Skeletal muscle tissue (tissue), 4 donors: Measurements from ENCODE around the gene DENND4C. TPM values are rescaled to one million over a fixed set of nuclear protein-coding genes. Genes with fewer than 3 reads are reported as not detected.
"Not testable (repeated sequence)": the region's sequence is repeated elsewhere in the genome, so short reads cannot be mapped to it uniquely, and the experiment has no call there.

Source experiments
- H3K27ac ChIP-seq: one replicate; pipeline ENCODE4 v1.7.0; 2013; ENCODE audit warnings: mild to moderate bottlenecking, low read depth, low read length, inconsistent platforms
- H3K27me3 ChIP-seq, 3 donors: one replicate each; pipeline ENCODE4 v1.7.0; 2013; ENCODE audit warnings: low read length in 3 of 3; ENCODE audit not compliant: control insufficient read depth in 3 of 3, insufficient read depth in 3 of 3
- H3K36me3 ChIP-seq, 3 donors: one replicate each; pipeline ENCODE4 v1.7.0; 2013; ENCODE audit warnings: low read length in 3 of 3; ENCODE audit not compliant: control insufficient read depth in 3 of 3, insufficient read depth in 3 of 3
- H3K4me1 ChIP-seq, 3 donors: one replicate each; pipeline ENCODE4 v1.7.0; 2013; ENCODE audit warnings: low read length in 3 of 3, mild to moderate bottlenecking in 3 of 3; ENCODE audit not compliant: control insufficient read depth in 3 of 3, insufficient read depth in 3 of 3
- H3K4me3 ChIP-seq, 3 donors: one replicate each; pipeline ENCODE4 v1.7.0; 2013; ENCODE audit warnings: low read length in 3 of 3
- H3K9ac ChIP-seq, 3 donors: one replicate each; pipeline ENCODE4 v1.7.0; 2013; ENCODE audit warnings: low read length in 3 of 3, mild to moderate bottlenecking in 3 of 3, moderate library complexity in 2 of 3, low read depth in 1 of 3
- H3K9me3 ChIP-seq, 3 donors: one replicate each; pipeline ENCODE4 v1.7.0; 2013; ENCODE audit warnings: low read length in 3 of 3; ENCODE audit not compliant: control insufficient read depth in 3 of 3
- total RNA-seq: library from RNA; depleted of rRNA; stranded (reverse); fragments of >200 nt; gene quantifications from one replicate; pipeline ENCODE4 v1.2.3, GENCODE V29; 2014
- donor health status: Osteomylitis.

Gene DENND4C
- total RNA-seq, 1 donor from 2014 or later, result 74.6 TPM

GRCh38 chr9:19410594-19410993, 180.1 kb downstream of the DENND4C start:
- Histone ChIP-seq H3K27ac (no peak overlapping the region), H3K4me1 (peaks cover 15 to 26% (median 18%) of the 10 kb centered on the region in 3 donors), H3K27me3 (no peaks in the 10 kb centered on the region), H3K9ac (no peak overlapping the region), H3K9me3 (no peaks in the 10 kb centered on the region), H3K4me3 (no peak overlapping the region), H3K36me3 (no peaks in the 10 kb centered on the region)

GRCh38 chr9:19411316-19411715, 180.8 kb downstream of the DENND4C start:
- H3K4me1 ChIP-seq, result peaks cover 15 to 26% (median 18%) of the 10 kb centered on the region in 3 donors
- no peaks in the 10 kb centered on the region for H3K36me3 ChIP-seq
- no peaks in the 10 kb centered on the region for H3K9me3 ChIP-seq
- no peak overlapping the region for H3K9ac ChIP-seq
- no peaks in the 10 kb centered on the region for H3K27me3 ChIP-seq
- H3K4me3 ChIP-seq, result no peak overlapping the region
- H3K27ac ChIP-seq, result no peak overlapping the region

GRCh38 chr9:19413456-19413855, 183.0 kb downstream of the DENND4C start:
- H3K4me3 ChIP-seq, H3K9ac ChIP-seq, H3K27ac ChIP-seq, H3K9me3 ChIP-seq, H3K36me3 ChIP-seq, H3K27me3 ChIP-seq: not testable (repeated sequence)
- H3K4me1 ChIP-seq, result peaks cover 12 to 18% (median 12%) of the 10 kb centered on the region in 3 donors

GRCh38 chr9:19416143-19416542, 185.7 kb downstream of the DENND4C start:
- no peaks in the 10 kb centered on the region for H3K27me3 ChIP-seq
- H3K9ac ChIP-seq, result no peak overlapping the region
- H3K27ac ChIP-seq, result no peak overlapping the region
- H3K9me3 ChIP-seq, result no peaks in the 10 kb centered on the region
- H3K36me3 ChIP-seq, result no peaks in the 10 kb centered on the region
- no peaks in the 10 kb centered on the region for H3K4me1 ChIP-seq
- H3K4me3 ChIP-seq, result no peak overlapping the region

DNA sequence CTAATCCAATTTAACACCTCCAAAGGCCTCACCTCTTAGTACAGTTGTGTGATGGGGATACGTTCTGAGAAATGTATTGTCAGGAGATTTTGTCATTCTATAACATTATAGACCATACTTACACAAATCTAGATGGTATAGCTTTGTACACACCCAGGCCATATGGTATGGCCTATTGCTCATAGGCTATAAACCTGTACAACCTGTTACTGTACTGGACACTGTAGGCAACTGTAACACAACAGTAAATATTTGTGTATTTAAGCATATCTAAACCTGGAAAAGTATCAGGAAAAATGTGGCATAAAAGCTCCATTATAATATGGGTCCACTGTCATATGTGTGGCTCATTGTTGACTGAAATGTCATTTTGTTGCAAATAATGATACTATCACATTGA, 190.4 kb downstream of the DENND4C start:
- peaks cover 0 to 2% (median 0%) of the 10 kb centered on the region in 3 donors for H3K36me3 ChIP-seq
- no peak overlapping the region for H3K27ac ChIP-seq
- no peak overlapping the region for H3K9ac ChIP-seq
- H3K9me3 ChIP-seq, result no peaks in the 10 kb centered on the region
- H3K4me1 ChIP-seq, result no peaks in the 10 kb centered on the region
- no peaks in the 10 kb centered on the region for H3K27me3 ChIP-seq
- no peak overlapping the region for H3K4me3 ChIP-seq

Other genes with a start within 250 kb of the DENND4C start
- gene SAXO1, start 197.5 kb upstream of the DENND4C start, total RNA-seq, result not detected
- 56.4 TPM for gene RRAGA, start 181.3 kb upstream of the DENND4C start, total RNA-seq
- 10.4 TPM for gene HAUS6, start 127.8 kb upstream of the DENND4C start, total RNA-seq
- gene PLIN2, start 103.2 kb upstream of the DENND4C start, total RNA-seq, result 72.5 TPM
- 2,380 TPM for gene RPS6, start 149.5 kb downstream of the DENND4C start, total RNA-seq
- 1.6 TPM for gene ACER2, start 178.3 kb downstream of the DENND4C start, total RNA-seq